Coronary artery (tissue), 2 donors: ENCODE measurements around the gene ETFA.

ENCODE experiments used
- DNase-seq: peaks from one replicate; pipeline ENCODE4 v3.0.0-alpha.2; 2017; ENCODE audit warnings: low spot score
- H3K27ac ChIP-seq, 2 donors: fragments of 200-600 bp; sonication (generic); one replicate each; pipeline ENCODE4 v1.5.1; 2016 to 2019
- H3K4me3 ChIP-seq: fragments of 200-600 bp; sonication (generic); 2 replicates; pipeline ENCODE4 v1.5.1; 2016; ENCODE audit warnings: mild to moderate bottlenecking, moderate library complexity
- CTCF ChIP-seq: fragments of 200-600 bp; sonication (generic); IDR thresholded peaks from one replicate; pipeline ENCODE4 v1.5.1; 2019; ENCODE audit warnings: antibody characterized with exemption

The ETFA gene

DNA sequence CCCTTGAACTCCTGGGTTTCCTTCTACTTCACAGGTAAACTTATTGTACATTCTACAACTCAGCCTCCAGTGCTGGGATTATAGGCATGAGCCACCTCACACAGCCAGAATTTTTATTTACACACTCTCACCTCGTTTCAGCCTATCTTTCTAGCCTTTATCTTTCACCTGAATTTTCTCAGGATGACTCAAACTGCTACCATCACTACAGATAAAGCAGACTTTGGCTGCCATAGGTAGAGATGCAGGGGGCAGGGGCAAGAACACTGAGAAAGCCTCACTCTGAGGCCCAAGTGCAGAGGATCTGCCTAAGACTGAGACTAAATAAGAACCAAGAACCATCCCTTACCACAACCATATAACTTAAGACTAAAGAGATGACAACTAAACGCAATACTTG lies 59.0 kb downstream of the ETFA start:
- no peak overlapping the region for H3K27ac ChIP-seq
- TF ChIP-seq CTCF, result no peak
- H3K4me3 ChIP-seq, result no peak overlapping the region
- no peak for DNase-seq

DNA sequence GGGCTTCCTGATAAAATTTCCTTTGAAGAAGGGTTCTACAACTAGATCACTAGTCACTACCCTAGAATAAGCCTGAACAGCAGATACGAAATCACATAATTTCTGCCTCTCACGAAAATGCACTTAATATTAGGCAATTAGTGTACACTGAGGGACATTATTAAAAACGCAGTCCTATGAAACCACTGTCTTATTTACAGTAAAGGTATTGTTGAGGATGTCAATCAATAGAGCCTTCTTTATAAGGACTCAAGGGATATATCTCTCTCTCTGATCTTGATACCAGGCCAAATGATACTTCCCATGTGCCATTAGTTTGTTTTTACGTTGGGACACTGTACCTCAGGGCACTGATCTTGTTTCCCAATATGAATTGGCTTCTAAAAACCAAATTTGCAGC lies 59.6 kb downstream of the ETFA start:
- H3K27ac ChIP-seq, result no peak overlapping the region
- no peak for TF ChIP-seq CTCF
- H3K4me3 ChIP-seq, result no peak overlapping the region
- DNase-seq, result no peak

GRCh38 chr15:76245072-76245610 lies 66.1 kb downstream of the ETFA start:
- TF ChIP-seq CTCF, result no peak
- Histone ChIP-seq H3K27ac (no peak overlapping the region), H3K4me3 (no peak overlapping the region)
- DNase-seq, result no peak

GRCh38 chr15:76239786-76240185 lies 71.5 kb downstream of the ETFA start:
- DNase-seq, result no peak
- Histone ChIP-seq H3K27ac (no peak overlapping the region), H3K4me3 (no peak overlapping the region)
- no peak for TF ChIP-seq CTCF

- DNase-seq, result no peak
- H3K4me3 ChIP-seq, result no peak overlapping the region
- no peak for TF ChIP-seq CTCF
- H3K27ac ChIP-seq, result no peak overlapping the region
Observed at GRCh38 chr15:76236350-76236749, 74.9 kb downstream of the ETFA start.

GRCh38 chr15:76235186-76235826 lies 76.0 kb downstream of the ETFA start:
- DNase-seq, result no peak
- no peak for TF ChIP-seq CTCF
- Histone ChIP-seq H3K4me3 (no peak overlapping the region), H3K27ac (no peak overlapping the region)

DNA sequence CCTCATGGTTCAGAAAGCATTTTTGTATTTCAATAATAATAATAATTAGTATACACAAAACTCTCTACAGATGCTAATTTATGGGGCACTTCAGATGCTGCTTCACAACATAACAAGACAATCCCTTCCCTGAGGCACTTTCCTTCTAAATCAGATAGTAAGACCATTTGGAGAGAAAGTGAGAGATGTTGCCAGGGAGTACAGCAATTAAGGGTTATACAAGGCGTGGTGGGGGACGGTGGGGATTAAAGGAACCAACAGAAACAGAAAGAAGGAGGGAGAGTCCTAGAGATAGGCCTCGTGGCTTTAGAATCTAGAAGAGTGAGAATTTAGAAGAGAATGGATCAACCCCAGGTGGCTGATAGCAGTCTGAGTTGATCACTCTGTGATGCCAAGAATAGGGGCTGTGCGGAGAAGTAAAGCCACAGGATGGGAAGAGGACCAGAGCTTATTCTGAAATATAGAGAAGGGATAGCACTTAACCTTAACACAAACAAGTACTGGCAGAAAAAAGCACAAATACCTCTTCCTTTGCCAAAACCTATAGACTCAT lies 76.9 kb downstream of the ETFA start:
- H3K27ac ChIP-seq, result no peak overlapping the region
- no peak for TF ChIP-seq CTCF
- DNase-seq, result no peak
- no peak overlapping the region for H3K4me3 ChIP-seq
